A549 (cell line): Measurements from ENCODE around the gene LIMK2. TPM values are rescaled to one million over a fixed set of nuclear protein-coding genes. Genes with fewer than 3 reads are reported as not detected.

Experiments used
- ATAC-seq, 2 experiments: fragments of 200-7000 bp in 1 of 2; fragments of >200 bp in 1 of 2; cut with Nextera tagmentation in 1 of 2; cut with Tn5 transposase in 1 of 2; 3 replicates each; pipeline versions ENCODE4 v1.8.0 to v1.9.1; 2018 to 2020; ENCODE audit warnings: mild to moderate bottlenecking in 1 of 2, moderate library complexity in 1 of 2
- CTCF ChIA-PET: fragments of 300-600 bp; sonication (Branson Sonifier 250); formaldehyde crosslinking; extraction: SDS; loops from one replicate; lab custom pipeline; 2021; ENCODE audit warnings: antibody characterized with exemption, inconsistent platforms; lab: Yijun Ruan, JAX
- POLR2A ChIA-PET: fragments of 350-600 bp; formaldehyde crosslinking; extraction: SDS; loops from one replicate; lab custom pipeline; 2021; ENCODE audit warnings: antibody characterized with exemption, inconsistent platforms; lab: Yijun Ruan, JAX
- DNase-seq, 2 experiments: peaks; one replicate each; pipeline versions ENCODE4 v3.0.0 to v3.0.0-alpha.2; 2011 to 2016; ENCODE audit warnings: low read depth in 1 of 2, low spot score in 1 of 2
- FAIRE-seq: peaks from 2 replicates; lab custom pipeline; 2011; peaks lifted over from hg19 to GRCh38; lab: Jason Lieb, UNC
- H3K27ac ChIP-seq, 2 experiments: fragments of >200 bp; sonication (Bioruptor Twin); formaldehyde crosslinking; 3 replicates each; pipeline ENCODE4 v1.5.1; 2016 to 2017
- H3K4me1 ChIP-seq: fragments of >200 bp; sonication (Bioruptor Twin); formaldehyde crosslinking; 3 replicates; pipeline ENCODE4 v1.6.1; 2016
- H3K4me2 ChIP-seq: fragments of >200 bp; sonication (Bioruptor Twin); formaldehyde crosslinking; 3 replicates; pipeline ENCODE4 v1.6.1; 2016
- H3K4me3 ChIP-seq: fragments of >200 bp; sonication (Bioruptor Twin); formaldehyde crosslinking; 3 replicates; pipeline ENCODE4 v1.5.1; 2016
- H3K9me3 ChIP-seq: fragments of >200 bp; sonication (Bioruptor Twin); formaldehyde crosslinking; 3 replicates; pipeline ENCODE4 v1.6.1; 2016
- BHLHE40 ChIP-seq: IDR thresholded peaks from 2 replicates; pipeline ENCODE4 v1.6.1; 2012; ENCODE audit warnings: low read depth, low read length, inconsistent platforms
- CBX8 ChIP-seq: fragments of 200-600 bp; sonication (generic); IDR thresholded peaks from 2 replicates; pipeline ENCODE4 v1.6.1; 2016
- CHD2 ChIP-seq: fragments of 150-350 bp; IDR thresholded peaks from 2 replicates; pipeline ENCODE4 v1.6.1; 2014; ENCODE audit warnings: low read length; ENCODE audit not compliant: partially characterized antibody
- EHF ChIP-seq: fragments of 250-450 bp; sonication (Bioruptor Pico); IDR thresholded peaks from 2 replicates; pipeline ENCODE4 v1.5.0; 2020; ENCODE audit warnings: mild to moderate bottlenecking
- EHMT2 ChIP-seq: fragments of 200-600 bp; sonication (generic); IDR thresholded peaks from 2 replicates; pipeline ENCODE4 v1.6.1; 2016; ENCODE audit warnings: antibody characterized with exemption, low read depth, mild to moderate bottlenecking, moderate library complexity
- FOSB ChIP-seq: fragments of 250-450 bp; sonication (Bioruptor Pico); IDR thresholded peaks from 2 replicates; pipeline ENCODE4 v1.5.0; 2020; ENCODE audit warnings: mild to moderate bottlenecking, moderate library complexity
- FOSL2 ChIP-seq, 2 experiments: fragments of 450-650 bp in 1 of 2; fragments of >200 bp in 1 of 2; sonication (Bioruptor Twin) in 1 of 2; formaldehyde crosslinking; IDR thresholded peaks; 2 replicates each; pipeline versions ENCODE4 v1.5.0 to v1.6.1; 2016 to 2020; ENCODE audit warnings: mild to moderate bottlenecking in 1 of 2, moderate library complexity in 1 of 2
- FOXS1 ChIP-seq: fragments of 250-450 bp; sonication (Bioruptor Pico); IDR thresholded peaks from 2 replicates; pipeline ENCODE4 v1.5.0; 2020; ENCODE audit warnings: mild to moderate bottlenecking, moderate library complexity
- HDAC2 ChIP-seq: fragments of 200-600 bp; sonication (generic); IDR thresholded peaks from 2 replicates; pipeline ENCODE4 v1.6.1; 2016
- HEYL ChIP-seq: fragments of 250-450 bp; sonication (Bioruptor Pico); IDR thresholded peaks from 2 replicates; pipeline ENCODE4 v1.8.0; 2021; ENCODE audit warnings: mild to moderate bottlenecking, moderate library complexity
- HOXB13 ChIP-seq: fragments of 250-450 bp; sonication (Bioruptor Pico); IDR thresholded peaks from 2 replicates; pipeline ENCODE4 v1.5.0; 2020; ENCODE audit warnings: low read depth, mild to moderate bottlenecking, moderate library complexity
- JUN ChIP-seq, 2 experiments: fragments of >200 bp; sonication (Bioruptor Twin); formaldehyde crosslinking; IDR thresholded peaks; 2 replicates in 1 of 2; 3 replicates in 1 of 2; pipeline ENCODE4 v1.6.1; 2016 to 2017
- JUNB ChIP-seq: fragments of >200 bp; sonication (Bioruptor Twin); formaldehyde crosslinking; IDR thresholded peaks from 2 replicates; pipeline ENCODE4 v1.6.1; 2016
- KDM1A ChIP-seq: fragments of 200-600 bp; sonication (generic); IDR thresholded peaks from 2 replicates; pipeline ENCODE4 v1.6.1; 2016; ENCODE audit warnings: low read depth, mild to moderate bottlenecking
- MAFK ChIP-seq: fragments of 450-650 bp; IDR thresholded peaks from 2 replicates; pipeline ENCODE4 v1.6.1; 2014; ENCODE audit not compliant: partially characterized antibody
- MYC ChIP-seq: IDR thresholded peaks from 2 replicates; pipeline ENCODE4 v1.6.1; 2012; ENCODE audit warnings: mild to moderate bottlenecking, inconsistent platforms, low read length, improper control_type of control experiment, borderline replicate concordance
- NFE2L2 ChIP-seq: fragments of 150-350 bp; conservative IDR thresholded peaks from 2 replicates; pipeline ENCODE4 v1.6.1; 2014; ENCODE audit warnings: low read length
- NPAS2 ChIP-seq: fragments of 250-450 bp; sonication (Bioruptor Pico); IDR thresholded peaks from 2 replicates; pipeline ENCODE4 v1.8.0; 2022; ENCODE audit warnings: mild to moderate bottlenecking, moderate library complexity, borderline replicate concordance
- POLR2A ChIP-seq: IDR thresholded peaks from 2 replicates; pipeline ENCODE4 v1.6.1; 2012; ENCODE audit warnings: mild to moderate bottlenecking, low read length
- POLR2AphosphoS2 ChIP-seq: conservative IDR thresholded peaks from 2 replicates; pipeline ENCODE4 v1.6.1; 2012; ENCODE audit warnings: low read length, improper control_type of control experiment, inconsistent platforms
- RAD21 ChIP-seq, 2 experiments: fragments of >200 bp in 1 of 2; sonication (Bioruptor Twin) in 1 of 2; formaldehyde crosslinking in 1 of 2; IDR thresholded peaks in 1 of 2; conservative IDR thresholded peaks in 1 of 2; 2 replicates in 1 of 2; 3 replicates in 1 of 2; pipeline ENCODE4 v1.6.1; 2012 to 2018; ENCODE audit warnings: inconsistent platforms in 1 of 2
- RFX5 ChIP-seq: fragments of 450-650 bp; IDR thresholded peaks from 2 replicates; pipeline ENCODE4 v1.7.1; 2014; ENCODE audit warnings: antibody characterized with exemption, mild to moderate bottlenecking, moderate library complexity
- RNF2 ChIP-seq: fragments of 200-600 bp; sonication (generic); IDR thresholded peaks from 2 replicates; pipeline ENCODE4 v1.6.1; 2016; ENCODE audit warnings: low read depth, mild to moderate bottlenecking, antibody characterized with exemption, moderate library complexity, borderline replicate concordance
- SREBF2 ChIP-seq: fragments of 450-650 bp; IDR thresholded peaks from 2 replicates; pipeline ENCODE4 v1.6.1; 2014; ENCODE audit warnings: mild to moderate bottlenecking, moderate library complexity
- TFCP2L1 ChIP-seq: fragments of 250-450 bp; sonication (Bioruptor Pico); IDR thresholded peaks from 2 replicates; pipeline ENCODE4 v1.5.0; 2021; ENCODE audit warnings: mild to moderate bottlenecking
- TP53 ChIP-seq: fragments of 250-450 bp; sonication (Bioruptor Pico); IDR thresholded peaks from 2 replicates; pipeline ENCODE4 v1.5.0; 2021; ENCODE audit warnings: mild to moderate bottlenecking, moderate library complexity
- ZFP36 ChIP-seq: fragments of 450-650 bp; IDR thresholded peaks from 2 replicates; pipeline ENCODE4 v1.6.1; 2014; ENCODE audit warnings: borderline replicate concordance; ENCODE audit not compliant: partially characterized antibody
- ZNF302 ChIP-seq: fragments of 250-450 bp; sonication (Bioruptor Pico); IDR thresholded peaks from 2 replicates; pipeline ENCODE4 v1.9.0; 2021; ENCODE audit warnings: inconsistent platforms, mild to moderate bottlenecking, moderate library complexity
- ZSCAN20 ChIP-seq: fragments of 250-450 bp; sonication (Bioruptor Pico); IDR thresholded peaks from 2 replicates; pipeline ENCODE4 v1.8.0; 2022; ENCODE audit warnings: mild to moderate bottlenecking, moderate library complexity
- WGBS: methylation state at CpG from one replicate; pipeline ENCODE4 v1.1.6; 2017; ENCODE audit errors: missing lambda C conversion rate; 5-methylcytosine and 5-hydroxymethylcytosine counted together
- polyA plus RNA-seq, 4 experiments: library from polyadenylated mRNA; depleted of rRNA in 3 of 4; stranded (reverse); fragments of >200 nt; fragmentation: RNase III in 1 of 4; extraction: RNeasy Plus Mini Kit Qiagen cat#74134 plus additional on column Dnase treatment in 1 of 4; gene quantifications; 2 replicates in 3 of 4; 3 replicates in 1 of 4; pipeline ENCODE4 v1.2.3, GENCODE V29; 2011 to 2017
- TF ChIP-seq, protein P1 (sequence below): IDR thresholded peaks from 2 replicates; pipeline ENCODE4 v1.6.1; 2012
- TF ChIP-seq, protein P2 (sequence below): fragments of 150-350 bp; IDR thresholded peaks from 2 replicates; pipeline ENCODE4 v1.6.1; 2014; ENCODE audit warnings: low read depth, mild to moderate bottlenecking, low read length
- TF ChIP-seq, protein P3 (sequence below): fragments of >200 bp; sonication (Bioruptor Twin); formaldehyde crosslinking; IDR thresholded peaks from 2 replicates; pipeline ENCODE4 v1.6.1; 2016
- TF ChIP-seq, protein P4 (sequence below): fragments of >200 bp; sonication (Bioruptor Twin); formaldehyde crosslinking; IDR thresholded peaks from 3 replicates; pipeline ENCODE4 v1.5.1; 2016
- TF ChIP-seq, protein P5 (sequence below): fragments of 250-450 bp; sonication (Bioruptor Pico); IDR thresholded peaks from 2 replicates; pipeline ENCODE4 v1.5.0; 2020; ENCODE audit warnings: low read depth, mild to moderate bottlenecking, moderate library complexity

The LIMK2 gene
- polyA plus RNA-seq, 2 of the 4 experiments (the other 2 are of a cell fraction): 3.1 to 6.9 TPM

DNA sequence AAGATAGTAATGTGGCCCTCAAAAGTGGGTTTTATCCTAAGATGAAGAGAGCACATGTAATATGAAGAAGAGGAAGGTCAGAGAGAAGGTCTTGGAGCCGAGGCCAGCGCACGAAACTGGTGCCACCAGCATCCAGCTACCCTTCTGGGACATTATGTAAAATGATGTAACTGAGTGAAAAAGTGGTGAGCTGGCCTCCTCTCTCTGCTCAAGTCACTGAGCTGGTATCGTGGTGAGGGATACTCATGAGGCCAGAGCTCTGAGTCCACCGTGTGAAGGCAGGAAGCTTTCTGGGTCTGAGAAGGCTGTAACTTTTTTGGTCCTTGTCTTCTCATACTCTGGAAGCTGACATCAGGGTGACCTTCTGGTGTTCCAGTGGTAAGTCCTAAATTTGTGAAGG is 27.0 kb upstream of the LIMK2 start:
- Histone ChIP-seq H3K9me3 (no peaks in the 10 kb centered on the region), H3K27ac (no peak overlapping the region; a peak in 1 of 6 replicates), H3K4me1 (no peaks in the 10 kb centered on the region; the same call in 2 of the 3 replicates), H3K4me2 (no peak overlapping the region)
- WGBS: 89% methylated on average over 5 of the region's 5 CpGs
- POLR2A ChIA-PET: interaction anchor here (1.2 kb wide), 1 partner anchor 25 kb away, joined by 3 read pairs; the partner anchor contains the start of gene RNF185
- no peak for DNase-seq
- no peak for ATAC-seq
- CTCF ChIA-PET: no interaction called here
- no peak for FAIRE-seq
- TF ChIP-seq CBX8 (no peak), CHD2 (no peak), EHF (CRISPR knock-in tag) (no peak), SREBF2 (no peak), MAFK (no peak), ZSCAN20 (CRISPR knock-in tag) (no peak), ZNF302 (CRISPR knock-in tag) (no peak), ZFP36 (no peak), TP53 (CRISPR knock-in tag) (no peak), RFX5 (no peak), NFE2L2 (no peak), EHMT2 (no peak), JUN (IDR thresholded peaks at IDR 0.05) (no peak), HDAC2 (no peak), HEYL (CRISPR knock-in tag) (no peak), FOSB (CRISPR knock-in tag) (no peak), NPAS2 (CRISPR knock-in tag) (no peak)
- TF ChIP-seq, protein P1, sequence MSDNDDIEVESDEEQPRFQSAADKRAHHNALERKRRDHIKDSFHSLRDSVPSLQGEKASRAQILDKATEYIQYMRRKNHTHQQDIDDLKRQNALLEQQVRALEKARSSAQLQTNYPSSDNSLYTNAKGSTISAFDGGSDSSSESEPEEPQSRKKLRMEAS: no peak
- TF ChIP-seq, protein P2, sequence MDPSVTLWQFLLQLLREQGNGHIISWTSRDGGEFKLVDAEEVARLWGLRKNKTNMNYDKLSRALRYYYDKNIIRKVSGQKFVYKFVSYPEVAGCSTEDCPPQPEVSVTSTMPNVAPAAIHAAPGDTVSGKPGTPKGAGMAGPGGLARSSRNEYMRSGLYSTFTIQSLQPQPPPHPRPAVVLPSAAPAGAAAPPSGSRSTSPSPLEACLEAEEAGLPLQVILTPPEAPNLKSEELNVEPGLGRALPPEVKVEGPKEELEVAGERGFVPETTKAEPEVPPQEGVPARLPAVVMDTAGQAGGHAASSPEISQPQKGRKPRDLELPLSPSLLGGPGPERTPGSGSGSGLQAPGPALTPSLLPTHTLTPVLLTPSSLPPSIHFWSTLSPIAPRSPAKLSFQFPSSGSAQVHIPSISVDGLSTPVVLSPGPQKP: no peak
- TF ChIP-seq, protein P3, sequence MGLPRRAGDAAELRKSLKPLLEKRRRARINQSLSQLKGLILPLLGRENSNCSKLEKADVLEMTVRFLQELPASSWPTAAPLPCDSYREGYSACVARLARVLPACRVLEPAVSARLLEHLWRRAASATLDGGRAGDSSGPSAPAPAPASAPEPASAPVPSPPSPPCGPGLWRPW: no peak
- TF ChIP-seq, all 56 proteins: peak for 0
- no peak overlapping the region for H3K4me3 ChIP-seq

DNA sequence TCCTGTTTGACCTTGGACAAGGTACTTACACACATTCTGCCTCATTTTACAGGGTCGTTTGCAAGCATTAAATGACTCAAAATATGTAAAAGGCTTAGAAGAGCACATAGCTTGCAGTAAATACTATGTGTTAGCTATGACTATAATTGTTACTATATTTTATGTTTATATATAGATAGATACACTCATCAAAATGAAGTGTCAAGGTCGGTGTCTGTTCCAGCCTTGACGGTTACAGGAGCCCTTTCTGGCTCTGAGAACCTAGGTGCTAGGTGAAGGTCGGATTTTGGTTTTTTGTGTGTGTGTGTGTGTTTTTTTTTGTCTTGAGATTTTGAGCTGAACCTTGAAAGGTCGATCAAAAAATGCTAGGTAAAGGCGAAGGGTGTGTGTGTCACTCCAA is 24.5 kb upstream of the LIMK2 start:
- H3K9me3 ChIP-seq: no peaks in the 10 kb centered on the region
- no peak overlapping the region for H3K4me3 ChIP-seq
- ATAC-seq (no peak), DNase-seq (no peak), FAIRE-seq (no peak)
- no peak overlapping the region for H3K27ac ChIP-seq
- POLR2A ChIA-PET: no interaction called here
- 74% methylated on average over 6 of the region's 6 CpGs for WGBS
- CTCF ChIA-PET: interaction anchor here (0.9 to 1.3 kb wide), 3 partner anchors 10 to 86 kb away, joined by 3 to 4 read pairs (median 3); no protein-coding TSS in a partner anchor
- TF ChIP-seq, protein P4, sequence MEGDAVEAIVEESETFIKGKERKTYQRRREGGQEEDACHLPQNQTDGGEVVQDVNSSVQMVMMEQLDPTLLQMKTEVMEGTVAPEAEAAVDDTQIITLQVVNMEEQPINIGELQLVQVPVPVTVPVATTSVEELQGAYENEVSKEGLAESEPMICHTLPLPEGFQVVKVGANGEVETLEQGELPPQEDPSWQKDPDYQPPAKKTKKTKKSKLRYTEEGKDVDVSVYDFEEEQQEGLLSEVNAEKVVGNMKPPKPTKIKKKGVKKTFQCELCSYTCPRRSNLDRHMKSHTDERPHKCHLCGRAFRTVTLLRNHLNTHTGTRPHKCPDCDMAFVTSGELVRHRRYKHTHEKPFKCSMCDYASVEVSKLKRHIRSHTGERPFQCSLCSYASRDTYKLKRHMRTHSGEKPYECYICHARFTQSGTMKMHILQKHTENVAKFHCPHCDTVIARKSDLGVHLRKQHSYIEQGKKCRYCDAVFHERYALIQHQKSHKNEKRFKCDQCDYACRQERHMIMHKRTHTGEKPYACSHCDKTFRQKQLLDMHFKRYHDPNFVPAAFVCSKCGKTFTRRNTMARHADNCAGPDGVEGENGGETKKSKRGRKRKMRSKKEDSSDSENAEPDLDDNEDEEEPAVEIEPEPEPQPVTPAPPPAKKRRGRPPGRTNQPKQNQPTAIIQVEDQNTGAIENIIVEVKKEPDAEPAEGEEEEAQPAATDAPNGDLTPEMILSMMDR: no peak
- no peak for TF ChIP-seq BHLHE40
- no peak for TF ChIP-seq FOSB (CRISPR knock-in tag)
- no peak for TF ChIP-seq FOSL2 (IDR thresholded peaks at IDR 0.05)
- TF ChIP-seq FOSL2 (CRISPR knock-in tag; IDR thresholded peaks at IDR 0.05): no peak
- TF ChIP-seq POLR2A: no peak
- TF ChIP-seq POLR2AphosphoS2: no peak
- no peak for TF ChIP-seq TFCP2L1 (CRISPR knock-in tag)
- TF ChIP-seq, protein P2: no peak
- TF ChIP-seq RNF2: no peak
- TF ChIP-seq, protein P3: no peak
- no peak for TF ChIP-seq RAD21 (conservative IDR thresholded peaks at IDR 0.05 in 1 of 2, IDR thresholded peaks at IDR 0.05 in 1 of 2)
- TF ChIP-seq, protein P1: no peak
- no peak for TF ChIP-seq KDM1A
- no peak for TF ChIP-seq FOXS1 (CRISPR knock-in tag)
- TF ChIP-seq JUNB: no peak
- TF ChIP-seq, protein P5, sequence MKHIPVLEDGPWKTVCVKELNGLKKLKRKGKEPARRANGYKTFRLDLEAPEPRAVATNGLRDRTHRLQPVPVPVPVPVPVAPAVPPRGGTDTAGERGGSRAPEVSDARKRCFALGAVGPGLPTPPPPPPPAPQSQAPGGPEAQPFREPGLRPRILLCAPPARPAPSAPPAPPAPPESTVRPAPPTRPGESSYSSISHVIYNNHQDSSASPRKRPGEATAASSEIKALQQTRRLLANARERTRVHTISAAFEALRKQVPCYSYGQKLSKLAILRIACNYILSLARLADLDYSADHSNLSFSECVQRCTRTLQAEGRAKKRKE (CRISPR knock-in tag): no peak
- no peak for TF ChIP-seq HOXB13 (CRISPR knock-in tag)
- TF ChIP-seq MYC: no peak
- H3K4me1 ChIP-seq: peaks cover 4% of the 10 kb centered on the region; the same call in 2 of the 3 replicates
- H3K4me2 ChIP-seq: no peak overlapping the region
